ENCODE results near the gene CHEK2.

DNA sequence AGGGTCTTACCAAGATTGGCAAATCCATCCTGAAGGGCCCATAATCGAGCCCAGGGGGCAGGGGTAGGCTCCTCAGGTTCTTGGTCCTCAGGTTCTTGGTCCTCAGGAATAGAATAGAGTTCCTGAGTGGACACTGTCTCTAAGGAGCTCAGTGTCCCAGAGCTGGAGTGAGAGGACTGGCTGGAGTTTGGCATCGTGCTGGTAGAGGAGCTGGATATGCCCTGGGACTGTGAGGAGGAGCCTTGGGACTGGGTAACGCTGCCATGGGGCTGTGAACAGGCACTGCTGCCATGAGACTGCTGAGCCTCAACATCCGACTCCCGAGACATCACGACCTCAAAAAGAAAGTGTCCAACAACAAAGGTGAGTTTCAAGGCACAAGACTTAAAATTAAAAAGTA lies 7.2 kb downstream of the CHEK2 start:
- TF ChIP-seq GATA3 (IDR thresholded peaks at IDR 0.05; ENCODE audit: low read depth, low read length) = no peak
- TF ChIP-seq GATA2 (IDR thresholded peaks at IDR 0.05; ENCODE audit: low read depth, low read length) = no peak

Data from SH-SY5Y (cell line).